Activated naive CD4-positive, alpha-beta T cell (primary cell): ENCODE measurements around the gene DALRD3.

Experiments used
- DNase-seq, 4 experiments: peaks; one replicate each; lab custom pipeline; 2025; lab: John Stamatoyannopoulos, UW

Gene DALRD3, protein sequence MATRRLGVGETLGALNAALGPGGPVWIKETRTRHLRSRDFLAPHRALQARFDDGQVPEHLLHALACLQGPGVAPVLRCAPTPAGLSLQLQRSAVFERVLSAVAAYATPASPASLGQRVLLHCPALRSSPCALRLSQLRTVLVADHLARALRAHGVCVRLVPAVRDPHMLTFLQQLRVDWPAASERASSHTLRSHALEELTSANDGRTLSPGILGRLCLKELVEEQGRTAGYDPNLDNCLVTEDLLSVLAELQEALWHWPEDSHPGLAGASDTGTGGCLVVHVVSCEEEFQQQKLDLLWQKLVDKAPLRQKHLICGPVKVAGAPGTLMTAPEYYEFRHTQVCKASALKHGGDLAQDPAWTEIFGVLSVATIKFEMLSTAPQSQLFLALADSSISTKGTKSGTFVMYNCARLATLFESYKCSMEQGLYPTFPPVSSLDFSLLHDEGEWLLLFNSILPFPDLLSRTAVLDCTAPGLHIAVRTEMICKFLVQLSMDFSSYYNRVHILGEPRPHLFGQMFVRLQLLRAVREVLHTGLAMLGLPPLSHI

DNA sequence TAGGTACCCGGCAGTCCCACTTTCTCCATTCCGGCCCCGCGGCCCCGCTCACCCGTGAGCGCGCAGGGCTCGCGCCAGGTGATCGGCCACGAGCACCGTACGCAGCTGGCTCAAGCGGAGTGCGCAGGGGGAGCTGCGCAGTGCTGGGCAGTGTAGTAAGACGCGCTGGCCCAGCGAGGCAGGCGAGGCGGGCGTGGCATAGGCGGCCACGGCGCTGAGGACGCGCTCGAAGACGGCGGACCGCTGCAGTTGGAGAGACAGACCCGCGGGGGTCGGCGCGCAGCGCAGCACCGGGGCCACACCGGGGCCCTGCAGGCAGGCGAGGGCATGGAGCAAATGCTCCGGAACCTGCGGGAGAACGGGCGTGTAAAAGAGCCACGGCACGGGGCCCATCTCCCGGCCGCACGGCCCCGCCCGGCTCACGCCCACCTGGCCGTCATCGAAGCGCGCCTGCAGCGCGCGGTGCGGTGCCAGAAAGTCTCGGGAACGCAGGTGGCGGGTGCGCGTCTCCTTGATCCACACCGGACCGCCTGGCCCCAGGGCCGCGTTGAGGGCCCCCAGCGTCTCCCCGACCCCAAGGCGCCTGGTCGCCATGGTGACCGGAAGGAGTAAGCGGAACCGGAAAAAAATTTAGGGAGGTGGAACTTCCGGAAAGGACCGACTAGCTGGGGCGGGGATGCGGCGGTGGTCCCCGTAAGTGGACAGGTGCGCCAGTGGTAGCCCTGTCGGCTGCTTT, at the start of gene DALRD3:
DALRD3 (minus strand) TSS at position 610 of the 736 bp plus-strand sequence; CDS start at position 594, 16 bp downstream.
- DNase-seq, result peak in 2 of 4 experiments; percentile 18 to 51

DNA sequence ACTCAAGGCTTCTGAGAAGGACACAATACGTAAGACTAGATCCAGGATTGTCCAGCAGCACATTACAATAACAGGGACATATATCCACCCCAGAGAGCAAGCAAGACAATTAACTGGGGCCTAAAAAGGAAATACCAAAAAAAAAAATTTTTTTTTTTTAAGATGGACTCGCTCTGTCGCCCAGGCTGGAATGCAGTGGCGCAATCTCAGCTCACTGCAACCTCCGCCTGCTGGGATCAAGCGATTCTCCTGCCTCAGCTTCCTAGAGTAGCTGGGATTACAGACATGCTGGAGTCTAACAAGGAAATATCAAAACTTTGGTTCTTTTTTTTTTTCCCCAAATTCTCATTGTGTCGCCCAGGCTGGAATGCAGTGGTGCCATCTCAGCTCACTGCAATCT, 39.6 kb upstream of the DALRD3 start:
- DNase-seq, result no peak

DNA sequence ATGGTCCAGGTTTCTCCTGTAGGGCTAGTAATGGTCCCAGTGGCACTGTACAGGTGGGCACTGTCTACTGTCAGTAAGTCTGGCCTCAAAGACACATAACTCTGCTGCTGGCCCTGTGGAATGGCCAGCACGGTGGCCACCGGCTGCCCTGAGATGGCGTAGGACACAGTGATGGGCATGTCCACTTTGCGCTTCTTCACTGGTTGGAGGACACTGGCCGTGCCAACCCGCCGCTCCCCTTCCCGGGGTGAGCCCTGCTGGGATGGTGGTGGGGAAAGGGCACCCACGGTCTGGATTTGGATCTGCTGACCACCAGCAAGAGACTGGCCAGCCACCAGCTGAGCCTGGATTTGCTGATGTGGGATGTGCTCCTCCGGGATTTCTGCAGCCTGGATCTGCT, 38.9 kb upstream of the DALRD3 start:
- DNase-seq, result no peak

DNA sequence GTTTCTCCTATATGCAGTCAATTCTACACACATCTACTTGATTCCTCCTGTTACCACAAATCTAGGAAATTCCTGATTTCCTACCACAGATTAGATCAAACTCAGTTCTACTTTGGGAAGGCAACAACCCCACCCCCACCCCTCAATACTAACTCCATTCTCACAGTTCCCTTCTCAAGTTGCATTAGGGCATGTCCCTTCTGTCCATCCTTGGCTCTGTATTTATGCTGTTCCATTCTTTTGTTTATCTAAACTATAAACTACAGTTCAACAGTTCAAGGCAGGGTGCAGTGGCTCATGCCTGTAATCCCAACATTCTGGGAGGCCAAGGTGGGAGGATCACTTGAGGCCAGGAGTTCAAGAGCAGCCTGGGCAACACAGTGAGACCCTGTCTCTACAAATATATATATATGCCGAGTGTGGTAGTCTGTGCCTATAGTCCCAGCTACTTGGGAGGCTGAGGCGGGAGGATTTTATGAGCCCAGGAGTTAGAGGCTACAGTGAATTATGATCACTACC, 36.0 kb upstream of the DALRD3 start:
- DNase-seq, result no peak

DNA sequence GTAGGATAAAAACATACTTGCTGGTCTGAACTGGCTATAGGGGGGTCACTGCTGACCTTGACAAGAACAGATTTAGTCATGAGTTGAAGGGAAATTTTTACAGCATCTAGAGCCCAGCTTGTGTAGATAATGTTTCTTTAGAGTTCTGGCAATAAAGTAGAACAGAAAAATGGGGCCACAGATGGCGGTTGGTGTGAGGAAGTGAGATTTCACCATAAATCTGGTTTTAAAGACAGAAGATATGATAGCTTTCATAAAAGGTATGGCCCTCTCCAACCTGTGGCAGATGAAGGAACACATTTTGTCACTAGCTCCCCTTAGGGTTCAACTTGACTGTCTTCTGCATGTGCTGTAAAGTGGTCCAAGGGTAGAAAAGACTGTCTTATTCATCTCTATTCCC, 35.2 kb upstream of the DALRD3 start:
- no peak for DNase-seq

DNA sequence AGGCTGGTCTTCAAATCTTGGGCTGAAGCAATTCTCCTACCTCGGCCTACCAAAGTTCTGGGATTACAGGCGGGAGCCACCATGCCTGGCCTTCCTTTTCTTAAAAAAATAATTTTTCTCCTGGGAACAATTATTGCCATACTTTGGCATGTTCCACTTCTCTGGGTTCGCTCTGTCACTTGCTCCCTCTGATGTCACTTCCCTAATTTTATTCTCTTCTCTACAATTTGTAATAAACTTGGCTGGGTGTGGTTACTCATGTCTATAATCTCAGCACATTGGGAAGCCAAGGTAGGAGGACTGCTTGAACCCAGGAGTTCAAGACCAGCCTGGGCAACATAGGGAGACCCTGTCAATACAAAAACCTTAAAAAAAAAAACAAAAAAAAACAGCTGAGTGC, 16.9 kb upstream of the DALRD3 start:
- no peak for DNase-seq

DNA sequence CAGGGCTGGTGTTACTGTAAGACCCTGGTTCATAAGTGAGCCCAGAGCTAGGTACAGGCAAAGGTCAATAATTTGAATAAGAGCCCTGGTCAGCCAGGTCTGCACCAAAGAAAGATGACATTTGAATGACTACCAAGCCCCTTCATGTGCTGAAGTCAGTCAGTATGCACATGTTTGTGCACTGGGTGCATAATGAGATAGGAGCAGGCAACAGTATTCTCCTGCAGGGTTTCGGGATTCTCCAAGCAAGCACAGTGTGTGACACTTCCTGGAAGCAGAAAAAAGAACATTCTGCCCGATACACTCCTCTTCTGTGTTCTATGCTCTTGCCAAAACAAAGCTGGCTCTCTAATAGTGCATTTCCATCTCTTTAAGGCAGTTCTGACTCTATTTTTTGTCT, 16.3 kb upstream of the DALRD3 start:
- no peak for DNase-seq

DNA sequence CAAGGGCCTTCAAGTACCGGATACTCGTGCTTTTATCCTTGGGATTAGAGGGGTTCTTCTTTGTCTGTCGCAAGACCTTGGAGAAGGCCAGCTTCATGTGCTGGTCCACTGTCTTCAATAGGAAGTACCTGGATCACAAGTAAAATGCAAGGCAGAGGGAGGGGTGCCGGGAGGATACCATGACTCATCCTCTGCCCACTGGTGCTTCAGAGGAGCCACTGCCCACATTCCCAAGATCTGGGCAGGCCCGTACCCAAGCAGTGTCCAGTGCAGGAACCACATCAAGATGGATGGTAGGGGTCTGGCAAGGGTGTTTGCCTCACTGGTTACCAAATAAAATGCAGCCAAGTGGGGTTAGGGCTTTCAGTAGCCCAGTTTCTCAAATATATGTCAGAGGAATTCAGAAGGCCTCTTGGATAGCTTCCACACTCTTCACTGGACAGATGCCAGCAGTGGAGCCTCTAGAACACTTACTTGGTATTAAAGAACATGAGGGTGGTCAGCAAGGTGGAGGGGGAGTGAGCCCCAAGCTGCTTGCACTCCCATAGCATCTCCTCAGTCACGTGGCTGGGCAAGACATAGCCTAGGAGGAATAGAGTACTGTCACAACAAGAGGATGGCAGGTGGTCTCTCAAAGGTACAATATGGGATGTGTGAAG, 14.4 kb upstream of the DALRD3 start:
- DNase-seq, result no peak

DNA sequence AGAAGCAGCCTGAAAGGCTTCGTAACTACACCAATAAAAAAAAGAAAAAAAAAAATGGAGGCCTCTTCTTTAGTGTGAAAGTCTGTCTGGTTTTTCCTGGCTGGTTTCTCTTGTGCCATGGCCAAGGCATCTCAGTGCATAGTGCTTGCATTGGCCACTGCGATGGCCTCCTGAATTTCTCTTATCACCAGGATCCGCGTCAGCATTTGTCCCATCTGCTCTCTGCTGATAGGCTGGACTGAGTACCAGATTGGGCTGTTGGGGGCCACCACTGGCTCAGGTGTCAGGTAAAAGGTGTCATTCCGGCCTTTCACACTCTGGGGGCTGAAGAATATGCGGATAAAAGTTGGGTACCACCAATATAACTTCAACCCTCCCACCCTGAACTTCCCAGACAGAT, 11.9 kb upstream of the DALRD3 start:
- no peak for DNase-seq

DNA sequence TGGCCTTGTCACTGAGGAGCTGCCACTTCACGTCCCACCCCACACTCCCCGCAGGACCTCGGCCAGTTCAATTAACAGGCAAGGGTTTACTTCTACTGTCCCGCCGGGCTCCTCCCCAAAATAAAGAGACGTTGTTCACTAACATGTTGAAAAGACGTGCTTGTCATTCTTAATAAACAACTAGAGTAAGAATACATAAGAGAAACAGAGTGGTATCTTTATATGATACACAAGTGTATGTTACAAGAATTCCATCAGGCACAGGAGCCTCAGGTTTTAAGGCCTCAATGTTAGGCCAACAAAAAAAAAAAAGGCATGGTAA, 11.1 kb upstream of the DALRD3 start:
- no peak for DNase-seq

DNA sequence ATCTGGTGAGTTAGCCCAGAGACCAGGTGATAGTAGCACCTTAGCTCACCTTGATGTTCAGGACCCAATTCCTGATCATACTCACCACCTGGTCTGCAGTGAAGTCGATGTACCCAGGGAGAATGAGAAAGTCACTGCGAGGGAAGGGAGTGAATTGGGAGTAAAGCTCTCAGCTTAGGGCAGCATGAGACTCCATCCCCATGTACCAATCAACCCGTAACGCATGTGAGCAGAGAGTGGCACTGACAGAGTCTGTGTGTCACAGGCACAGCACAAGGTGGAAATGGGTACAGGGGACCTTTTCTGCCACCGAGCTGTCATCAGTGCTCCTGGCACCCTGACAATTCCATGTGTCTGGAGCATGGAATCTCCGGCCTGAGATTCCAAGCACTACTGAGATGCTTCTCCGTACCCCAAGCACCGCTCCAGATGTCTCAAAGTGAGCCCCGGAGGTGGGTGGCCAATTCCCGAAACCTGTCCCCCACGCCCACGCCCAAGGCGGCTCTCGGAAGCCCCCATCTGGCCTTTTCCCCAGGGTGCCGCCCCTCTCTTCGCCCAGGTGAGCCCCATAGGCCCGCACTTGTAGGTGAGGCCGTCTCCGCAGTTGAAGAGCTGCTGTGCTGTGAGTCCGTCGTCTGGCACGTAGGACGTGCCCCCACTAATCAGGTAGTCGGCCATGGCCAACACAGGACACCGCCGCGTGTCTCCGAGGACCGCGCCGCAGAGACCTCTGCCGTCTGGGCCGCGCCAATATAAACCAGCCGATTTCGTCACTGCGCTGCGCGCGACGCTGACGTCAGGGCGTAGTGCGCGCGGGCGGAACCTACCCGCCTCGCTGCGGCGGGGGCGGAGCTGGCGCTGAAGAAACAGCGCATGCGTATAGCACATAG, 10.5 kb upstream of the DALRD3 start, which contains the start of gene IMPDH2:
IMPDH2 (minus strand) TSS at position 726 of the 890 bp plus-strand sequence; CDS start at position 678, 48 bp downstream.
- DNase-seq, result peak; percentile 88 to 91 (median 88)

DNA sequence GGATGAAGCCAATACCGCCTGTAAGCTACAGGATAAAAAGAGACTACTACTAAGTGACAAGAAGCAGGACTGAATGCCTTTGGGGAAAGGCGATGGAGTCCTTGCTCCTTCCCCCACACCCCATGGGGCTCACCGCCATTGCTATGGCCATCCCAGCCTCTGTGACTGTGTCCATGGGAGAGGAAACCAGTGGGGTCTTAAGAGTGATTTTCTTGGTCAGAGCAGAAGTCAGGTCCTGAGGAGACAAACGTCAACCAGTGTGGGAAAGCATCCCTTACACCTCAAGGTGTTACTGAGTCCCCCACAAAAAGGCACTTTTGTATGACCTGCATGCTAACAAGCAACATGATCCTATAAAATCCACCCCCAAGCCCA, 9.9 kb upstream of the DALRD3 start:
- DNase-seq, result no peak

DNA sequence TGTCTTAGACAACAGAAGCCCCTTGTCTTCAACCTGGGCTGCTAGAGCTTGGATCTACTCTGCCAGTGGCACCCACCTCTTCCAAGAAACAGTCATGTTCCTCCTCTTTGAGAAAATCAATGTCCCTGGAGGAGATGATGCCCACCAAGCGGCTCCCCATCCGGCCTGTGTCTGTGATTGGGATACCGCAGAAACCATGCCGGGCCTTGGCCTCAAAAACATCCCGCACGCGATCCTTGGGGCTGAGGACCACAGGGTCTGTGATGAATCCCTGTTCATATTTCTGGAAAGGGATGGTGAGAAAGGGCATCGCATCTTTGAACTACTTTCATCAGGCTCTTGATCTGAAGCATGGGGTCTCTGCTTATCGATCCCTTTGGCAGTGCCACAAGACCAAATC, 9.3 kb upstream of the DALRD3 start:
- no peak for DNase-seq

DNA sequence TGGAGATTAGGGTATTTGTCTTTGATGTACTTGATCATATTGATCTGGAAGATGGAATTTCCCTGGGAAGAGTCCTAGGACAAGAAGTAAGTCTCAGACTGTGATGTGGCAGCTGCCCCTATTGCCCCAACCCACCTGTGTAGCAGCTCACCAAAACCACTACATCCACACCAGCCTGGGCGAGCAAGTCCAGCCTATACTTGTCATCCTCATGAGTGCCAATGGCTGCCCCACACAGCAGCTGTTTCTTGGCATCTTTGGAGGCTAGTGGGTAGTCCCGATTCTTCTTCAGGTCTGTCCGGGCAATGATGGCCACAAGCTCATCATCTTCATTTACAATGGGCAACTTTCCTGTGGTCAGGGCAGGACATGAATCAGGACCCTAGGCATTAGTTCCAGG, 8.2 kb upstream of the DALRD3 start:
- no peak for DNase-seq

DNA sequence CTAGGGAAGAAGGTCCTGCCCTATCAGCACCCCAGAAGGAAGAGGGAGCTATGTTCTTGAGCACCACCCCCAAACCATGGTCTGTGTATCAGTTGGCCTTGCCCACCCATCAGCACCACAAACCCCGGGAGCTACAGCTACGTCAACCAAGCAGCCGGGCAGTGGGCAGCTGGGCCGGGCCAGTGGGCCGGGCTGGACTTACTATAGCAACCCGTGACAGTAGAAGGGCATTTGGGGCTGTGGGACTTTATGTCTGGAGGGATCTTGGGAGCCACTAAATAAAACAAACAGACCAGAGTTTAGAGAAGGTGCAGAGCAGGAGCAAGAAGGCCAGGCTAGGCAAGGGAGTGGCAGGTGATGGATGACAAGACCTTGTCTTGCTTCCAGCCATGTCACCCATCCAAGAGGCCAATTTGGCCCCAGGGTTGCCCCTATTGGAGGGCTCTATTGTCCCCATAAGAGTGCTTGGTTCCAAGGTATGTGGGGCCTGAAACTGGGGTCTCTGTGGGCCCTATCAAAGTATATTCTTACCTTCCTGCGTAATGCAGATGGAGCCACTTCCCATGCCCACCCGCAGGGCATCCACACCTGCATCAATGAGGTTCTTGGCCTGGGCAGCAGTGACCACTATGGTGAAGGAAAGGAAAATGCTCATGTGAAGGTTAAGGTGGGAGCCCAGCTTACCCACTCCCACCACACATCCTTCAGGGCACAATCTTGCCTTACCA, 7.6 kb upstream of the DALRD3 start:
- no peak for DNase-seq

DNA sequence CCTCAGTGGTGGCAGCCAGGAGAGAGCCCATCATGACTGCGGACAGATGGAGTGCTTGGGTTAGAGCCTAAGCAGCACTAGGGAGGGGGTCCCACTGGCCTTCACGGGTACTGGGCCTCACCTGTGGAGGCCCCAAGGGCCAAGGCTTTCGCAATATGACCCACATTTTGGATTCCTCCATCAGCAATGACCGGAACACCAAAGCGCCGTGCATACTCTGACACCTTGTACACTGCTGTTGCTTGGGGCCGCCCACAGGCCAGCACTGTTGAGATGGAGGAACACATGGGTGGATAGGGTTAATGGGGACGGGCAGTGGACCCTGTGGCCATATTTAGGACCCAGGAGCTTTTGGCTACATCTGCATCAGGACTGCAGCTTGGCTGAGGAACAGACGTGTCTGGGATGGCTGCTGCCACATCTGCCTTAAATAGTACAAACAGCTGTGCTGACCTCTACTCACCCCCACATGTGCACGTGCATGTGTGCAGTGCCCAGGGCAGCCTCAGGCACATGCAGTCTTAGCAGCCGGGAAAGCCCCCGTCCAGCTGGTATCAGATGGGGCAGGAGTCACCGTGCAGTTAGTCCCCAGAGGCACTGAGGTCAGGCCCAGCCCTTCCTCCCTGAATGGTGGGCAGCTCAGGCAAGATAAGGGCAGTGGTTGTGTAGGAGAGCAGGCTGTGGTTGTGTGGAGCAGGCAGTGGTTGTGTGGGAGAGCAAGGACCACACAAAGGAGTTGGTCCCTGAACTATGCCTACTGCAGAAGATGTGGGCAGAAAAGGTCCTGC, 6.8 kb upstream of the DALRD3 start:
- no peak for DNase-seq

DNA sequence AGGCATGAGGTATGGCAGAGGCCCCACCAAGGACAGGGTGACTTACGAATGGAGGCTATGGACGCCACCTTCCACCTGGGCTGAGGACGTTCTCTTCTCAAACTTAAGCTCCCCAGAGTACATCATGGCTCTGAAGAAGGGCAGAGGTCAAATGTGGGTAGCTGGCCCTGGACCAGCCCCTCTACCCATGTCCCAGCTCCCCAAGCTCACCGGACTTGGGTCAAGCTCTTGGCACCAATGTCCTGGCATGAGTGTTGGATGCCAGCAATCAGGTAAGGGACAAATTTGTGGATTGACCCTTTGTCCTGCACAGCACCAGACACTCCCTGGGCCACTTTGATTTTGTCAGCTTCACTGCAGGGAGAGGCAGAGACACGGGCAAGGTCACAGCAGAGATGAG, 6.1 kb upstream of the DALRD3 start:
- no peak for DNase-seq

DNA sequence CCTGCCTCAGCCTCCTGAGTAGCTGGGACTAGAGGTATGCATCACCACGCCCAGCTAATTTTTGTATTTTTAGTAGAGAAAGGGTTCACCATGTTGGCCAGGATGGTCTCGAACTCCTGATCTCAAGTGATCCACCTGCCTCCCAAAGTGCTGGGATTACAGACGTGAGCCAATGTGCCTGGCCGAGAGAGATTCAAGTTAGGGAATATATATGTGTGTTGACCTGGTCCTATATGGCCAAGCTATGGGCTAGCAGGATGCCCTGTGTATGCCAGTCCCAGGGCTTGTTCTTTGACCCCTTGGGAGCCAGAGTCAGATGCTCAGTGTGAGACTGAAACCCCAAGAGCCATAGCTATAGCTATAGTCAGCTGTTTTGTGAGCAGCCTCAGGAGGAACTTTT, 5.4 kb upstream of the DALRD3 start:
- DNase-seq, result no peak

DNA sequence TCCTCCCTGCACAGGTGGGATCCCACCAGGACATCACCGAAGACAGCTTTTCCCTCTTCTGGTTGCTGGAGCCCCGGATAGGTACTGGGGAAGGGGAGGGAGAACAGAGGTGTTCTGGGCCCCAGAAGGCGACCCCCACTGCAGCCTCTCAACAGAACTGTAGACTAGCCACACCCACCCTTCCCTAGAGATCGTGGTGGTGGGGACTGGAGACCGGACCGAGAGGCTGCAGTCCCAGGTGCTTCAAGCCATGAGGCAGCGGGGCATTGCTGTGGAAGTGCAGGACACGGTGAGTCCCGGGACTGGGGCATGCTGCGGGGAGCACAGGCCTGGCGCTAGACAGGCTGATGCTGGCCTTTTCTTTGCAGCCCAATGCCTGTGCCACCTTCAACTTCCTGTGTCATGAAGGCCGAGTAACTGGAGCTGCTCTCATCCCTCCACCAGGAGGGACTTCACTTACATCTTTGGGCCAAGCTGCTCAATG, 4.3 kb upstream of the DALRD3 start:
- no peak for DNase-seq
